HG03039 (cell line): ENCODE data around the gene LEMD3.

ENCODE experiments used
- ATAC-seq: cut with Tn5 transposase; IDR thresholded peaks from one replicate; pipeline ENCODE4 v1.9.1; 2021; ENCODE audit warnings: mild to moderate bottlenecking, moderate library complexity; ENCODE audit not compliant: unreplicated experiment

Gene LEMD3

DNA sequence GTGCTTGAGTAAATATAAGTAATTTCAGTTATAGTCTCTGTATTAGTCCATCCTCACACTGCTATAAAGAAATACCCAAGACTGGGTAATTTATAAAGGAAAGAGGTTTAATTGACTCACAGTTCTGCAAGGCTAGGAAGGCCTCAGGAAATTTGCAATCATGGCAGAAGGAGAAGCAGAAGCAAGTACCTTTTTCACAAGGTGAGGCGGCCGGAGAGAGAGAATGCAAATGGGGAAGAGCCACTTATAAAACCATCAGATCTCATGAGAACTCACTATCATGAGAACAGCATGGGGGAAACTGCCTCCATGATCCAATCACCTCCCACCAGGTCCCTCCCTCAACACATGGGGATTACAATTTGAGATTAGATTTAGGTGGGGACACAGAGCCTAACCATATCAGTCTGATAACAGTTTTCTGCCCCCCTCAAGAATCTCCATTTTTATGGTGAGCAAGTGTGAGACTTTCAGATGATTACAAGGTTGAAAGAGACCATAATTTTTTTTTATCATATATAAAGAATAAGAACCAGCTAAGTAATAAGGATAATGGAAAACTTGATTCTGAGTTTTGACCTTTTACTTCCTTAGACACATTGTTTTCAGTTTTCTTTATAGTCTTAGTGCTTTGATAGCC, 35.6 kb downstream of the LEMD3 start:
- ATAC-seq: no peak

GRCh38 chr12:65205886-65206285, 36.5 kb downstream of the LEMD3 start:
- peak; percentile 54 for ATAC-seq

DNA sequence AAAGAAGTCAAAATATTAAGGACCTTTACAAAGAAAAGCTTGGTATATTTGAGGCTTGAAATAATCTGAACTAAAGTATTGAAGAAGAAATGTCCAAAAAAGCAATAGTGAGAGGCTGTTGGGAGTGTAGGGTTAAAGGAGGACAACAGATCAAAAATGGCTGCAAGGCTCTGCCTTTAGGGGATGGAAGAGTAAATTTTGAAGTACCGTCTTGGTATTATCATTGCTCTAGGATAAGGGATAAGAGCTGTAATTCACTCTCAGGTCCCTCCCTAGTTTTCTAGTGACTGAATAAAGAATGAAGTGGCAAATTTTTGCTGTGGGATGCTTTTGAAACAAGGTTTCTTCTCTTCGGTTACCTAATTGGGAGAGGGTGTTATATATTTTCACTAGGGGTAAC, 38.7 kb downstream of the LEMD3 start:
- no peak for ATAC-seq

DNA sequence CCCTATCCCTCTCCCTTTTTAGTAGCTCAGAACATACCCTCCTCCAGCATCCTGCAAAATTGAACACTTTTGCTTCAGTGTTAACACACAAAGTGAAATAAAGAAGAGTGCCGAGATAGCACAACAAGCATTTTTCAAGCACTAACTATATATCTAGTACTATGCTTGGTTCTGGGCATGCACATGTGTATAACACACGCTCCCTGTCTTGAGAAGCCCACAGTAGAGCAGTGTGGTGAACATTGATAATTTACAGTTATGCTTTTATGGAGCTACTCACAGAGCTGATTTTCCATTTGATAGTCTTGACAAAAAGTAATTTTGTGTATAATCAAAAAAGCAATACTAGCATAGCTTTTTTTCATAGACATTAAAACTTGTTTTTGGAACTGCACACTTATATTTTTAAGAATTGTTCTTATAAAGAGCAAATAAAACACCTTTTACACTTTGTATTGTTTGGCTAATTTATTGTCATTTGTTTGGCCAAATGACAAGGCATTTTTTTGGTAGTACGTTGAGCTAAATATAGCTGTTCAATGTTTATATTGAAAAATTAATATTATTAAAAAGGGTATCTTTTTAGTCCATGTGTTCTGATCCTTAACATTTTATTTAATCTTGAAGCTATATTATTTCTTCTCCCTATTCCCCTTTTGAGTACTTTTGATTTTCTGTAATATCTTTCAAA, 39.7 kb downstream of the LEMD3 start:
- no peak for ATAC-seq

- peak; percentile 64 for ATAC-seq
Measured at GRCh38 chr12:65209655-65210043, 40.3 kb downstream of the LEMD3 start.

DNA sequence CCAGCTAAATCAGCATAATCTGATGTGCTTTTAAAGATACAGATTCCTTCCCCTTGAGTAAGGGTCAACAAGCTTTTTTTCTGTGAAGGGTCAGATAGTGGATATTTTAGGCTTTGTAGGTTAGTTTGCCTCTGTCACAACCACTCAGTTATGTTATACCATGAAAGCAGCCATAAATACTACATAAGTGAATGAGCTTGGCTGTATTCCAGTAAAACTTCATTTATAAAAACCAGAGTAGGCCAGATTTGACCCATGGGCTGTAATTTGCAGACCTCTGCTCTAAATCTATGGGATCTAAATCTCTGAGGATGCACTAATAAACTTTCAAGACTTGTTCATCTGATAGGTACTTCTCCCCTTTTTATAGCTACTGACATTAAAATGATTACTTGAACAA, 47.7 kb downstream of the LEMD3 start:
- no peak for ATAC-seq

- no peak for ATAC-seq
Measured at GRCh38 chr12:65220761-65221160, 51.4 kb downstream of the LEMD3 start.

- no peak for ATAC-seq
Measured at GRCh38 chr12:65229441-65229840, 60.1 kb downstream of the LEMD3 start.

GRCh38 chr12:65232476-65233077, 63.2 kb downstream of the LEMD3 start:
- no peak for ATAC-seq

DNA sequence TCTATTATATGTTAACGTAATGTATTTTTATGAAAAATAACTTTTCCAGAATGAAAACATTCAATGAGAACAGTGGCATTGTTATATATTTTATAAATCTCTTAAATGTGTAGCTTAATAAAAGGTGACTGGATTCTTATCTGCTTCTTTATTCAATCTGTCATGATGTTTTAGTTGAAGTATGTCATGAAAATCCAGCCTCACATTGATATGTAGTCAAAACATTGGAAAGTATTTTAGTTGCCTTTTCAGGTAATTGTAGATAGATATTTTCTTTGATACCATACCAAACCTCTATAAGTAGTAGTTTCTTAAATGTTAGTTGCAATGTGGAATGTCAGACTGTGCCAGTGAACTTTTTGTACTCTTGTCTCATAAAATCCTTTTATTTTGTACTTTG, 67.8 kb downstream of the LEMD3 start:
- no peak for ATAC-seq

DNA sequence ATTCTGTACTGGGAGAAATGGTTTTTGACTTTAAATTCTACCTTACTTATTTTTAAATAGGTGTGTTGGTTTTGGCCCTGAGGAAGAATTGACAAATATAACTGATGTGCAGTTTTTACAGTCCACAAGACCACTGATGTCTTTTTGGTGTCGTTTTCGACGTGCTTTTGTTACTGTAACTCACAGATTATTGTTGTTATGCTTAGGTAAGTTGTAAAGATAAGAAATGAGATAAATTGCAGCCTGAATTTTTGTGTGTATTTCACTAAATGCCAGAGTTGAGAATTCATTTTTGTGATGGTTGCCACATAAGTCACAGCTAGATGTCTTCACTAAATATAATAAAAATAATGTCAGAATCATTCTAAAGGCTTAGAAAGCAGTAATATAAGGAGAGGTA, 69.2 kb downstream of the LEMD3 start:
- no peak for ATAC-seq

- no peak for ATAC-seq
Measured at GRCh38 chr12:65248656-65249633, 79.6 kb downstream of the LEMD3 start.

DNA sequence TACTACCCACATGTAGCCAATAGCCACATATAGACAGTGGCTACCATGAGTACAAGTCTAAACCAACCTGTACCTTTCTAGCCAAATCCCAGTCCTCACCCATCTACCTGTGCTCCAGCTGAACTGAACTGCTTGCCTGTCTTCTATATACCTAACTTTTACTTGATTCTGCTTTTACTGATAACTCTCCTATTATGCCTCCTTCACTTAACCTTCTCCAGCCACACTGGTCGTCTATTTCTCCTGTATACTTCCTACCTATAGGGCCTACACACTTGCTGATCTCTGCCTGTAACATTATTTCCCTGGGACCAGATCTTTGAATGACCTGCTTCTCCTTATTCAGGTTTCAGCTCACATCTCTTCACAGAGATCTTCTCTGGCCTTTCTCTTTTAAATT, 83.1 kb downstream of the LEMD3 start:
- ATAC-seq: no peak

DNA sequence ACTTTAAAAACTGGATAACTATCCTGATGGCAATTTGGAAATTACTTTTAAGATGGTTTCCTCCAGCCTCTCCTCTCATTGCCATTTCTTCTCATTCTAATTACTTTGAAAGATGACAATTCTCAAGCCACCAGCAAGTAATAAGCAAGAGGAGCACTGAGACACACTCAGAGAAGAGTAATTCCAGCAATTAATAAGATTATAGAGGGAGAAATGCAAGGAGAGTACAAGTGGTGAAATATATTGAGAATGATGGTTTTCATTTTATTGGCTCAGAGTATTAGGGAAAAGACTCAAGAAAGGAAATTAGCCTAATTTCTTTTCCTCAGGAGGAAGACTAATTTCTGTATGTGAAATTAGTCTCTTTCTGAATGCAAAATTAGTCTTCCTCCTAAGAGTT, 88.6 kb downstream of the LEMD3 start:
- ATAC-seq: no peak

DNA sequence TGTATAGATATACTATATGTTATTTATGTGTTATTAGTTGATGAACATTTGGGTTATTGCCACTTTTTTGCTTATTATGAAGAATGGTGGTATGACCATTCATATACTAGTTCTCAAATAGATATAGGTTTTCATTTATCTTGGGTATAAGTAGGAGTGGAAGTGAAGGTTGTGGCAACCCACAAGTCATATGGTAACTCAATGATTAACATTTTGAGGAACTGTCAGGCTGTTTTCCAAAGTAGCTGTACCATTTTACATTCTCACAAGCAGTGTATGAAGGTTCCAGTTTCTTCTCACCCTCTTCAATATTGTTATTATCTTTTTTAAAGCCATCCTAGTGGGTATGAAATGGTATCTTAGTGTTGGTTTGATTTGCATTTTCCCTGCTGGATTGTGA, 90.1 kb downstream of the LEMD3 start:
- ATAC-seq: no peak

DNA sequence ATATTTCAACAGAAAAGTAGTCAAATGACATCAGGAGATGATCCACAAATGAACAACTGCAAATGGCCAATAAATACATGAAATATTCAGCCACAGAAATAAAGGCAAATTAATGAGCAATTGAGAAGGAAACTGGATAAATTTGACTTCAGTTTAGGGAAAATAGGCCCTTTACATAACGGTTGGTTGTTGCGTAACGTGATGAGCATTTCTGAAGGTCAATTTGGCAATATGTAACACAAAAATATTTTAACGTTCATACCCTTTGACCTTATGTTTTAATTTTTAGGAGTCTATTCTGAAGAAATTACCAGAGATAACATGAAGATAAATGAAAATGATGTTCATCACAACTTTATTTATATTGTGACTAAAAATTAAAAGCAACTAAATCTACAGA, 94.4 kb downstream of the LEMD3 start:
- ATAC-seq: no peak

GRCh38 chr12:65266408-65266807, 97.0 kb downstream of the LEMD3 start:
- ATAC-seq: no peak

DNA sequence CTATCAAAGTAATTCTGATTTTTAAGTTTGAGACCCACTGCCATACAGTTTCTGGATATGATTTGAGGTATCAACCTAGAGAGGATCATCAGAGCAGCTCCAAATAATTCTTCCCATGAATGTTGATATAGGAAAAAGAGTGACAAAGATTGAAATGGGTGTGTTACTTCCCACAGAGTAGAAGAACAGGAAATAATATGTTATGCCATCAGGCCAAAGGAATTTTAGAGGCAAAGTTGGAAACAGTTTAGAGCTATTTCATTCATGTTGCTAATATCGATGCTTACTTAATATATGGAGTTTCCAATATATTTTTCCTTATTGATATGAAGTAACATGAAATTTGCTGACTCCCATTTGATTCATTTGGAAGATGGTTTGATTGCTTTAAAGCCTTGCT, 100.2 kb downstream of the LEMD3 start:
- ATAC-seq: no peak

GRCh38 chr12:65274602-65275272, 105.4 kb downstream of the LEMD3 start:
- ATAC-seq: no peak

DNA sequence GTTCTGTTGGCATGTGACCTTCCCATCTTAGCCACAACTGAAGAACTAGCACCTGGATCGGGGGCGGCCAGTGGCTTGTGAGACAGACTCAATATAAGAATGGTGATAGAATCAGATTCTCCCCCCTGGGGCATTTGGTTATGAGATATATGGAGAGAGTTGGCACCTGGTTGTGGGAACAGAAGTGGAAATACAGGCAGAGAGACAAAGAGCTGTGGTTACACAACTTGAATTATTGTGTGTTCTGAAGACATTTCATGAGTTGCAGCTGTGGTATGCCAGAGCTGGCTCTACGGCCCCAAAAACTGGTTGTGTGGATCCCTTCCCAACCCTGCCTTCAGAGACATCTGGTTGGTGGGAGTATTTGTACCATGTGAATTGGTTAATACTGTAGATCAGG, 106.2 kb downstream of the LEMD3 start:
- no peak for ATAC-seq
